Measurements from ENCODE around the gene FANCE. TPM values are rescaled to one million over a fixed set of nuclear protein-coding genes. Genes with fewer than 3 reads are reported as not detected.

Gene FANCE
- 3.4 TPM for total RNA-seq
- long read RNA-seq, transcript FANCE-201 (10 exons, 2,554 nt) = major isoform, 10 of 19 reads
- long read RNA-seq, partial matches to known transcripts = 1 of 19 reads
- long read RNA-seq, other reads (novel, unspliced or antisense) = 8 of 19 reads

- DNase-seq (peak; percentile 97), ATAC-seq (ENCODE audit: poor library complexity) (peak; percentile 98)
- intact Hi-C loops (cut with DNase I) = no loop called here
Observed at GRCh38 chr6:35452183-35453090, at the start of gene FANCE. TSS of gene FANCE (plus strand) at chr6:35452338. CDS start at chr6:35452546, 208 bp downstream.

DNA sequence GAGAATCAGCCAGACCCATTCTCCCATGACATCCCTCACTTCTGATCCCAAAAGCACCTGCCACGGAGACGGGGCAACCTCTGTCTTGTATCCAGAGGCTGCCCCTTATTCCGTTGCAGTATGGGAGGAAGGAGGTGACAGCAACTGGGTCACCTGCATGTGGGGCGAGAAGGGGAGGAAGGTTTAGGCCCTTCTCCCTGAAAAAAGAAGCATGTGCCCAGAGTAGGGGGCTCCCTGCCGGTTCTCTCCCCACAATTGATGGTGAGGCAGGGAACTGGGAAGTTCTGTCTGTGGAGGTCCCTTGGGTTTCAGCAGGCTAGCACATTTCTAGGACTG is 49.3 kb upstream of the FANCE start:
- no peak for ATAC-seq (ENCODE audit: poor library complexity)
- intact Hi-C loops (cut with DNase I) = no loop called here

DNA sequence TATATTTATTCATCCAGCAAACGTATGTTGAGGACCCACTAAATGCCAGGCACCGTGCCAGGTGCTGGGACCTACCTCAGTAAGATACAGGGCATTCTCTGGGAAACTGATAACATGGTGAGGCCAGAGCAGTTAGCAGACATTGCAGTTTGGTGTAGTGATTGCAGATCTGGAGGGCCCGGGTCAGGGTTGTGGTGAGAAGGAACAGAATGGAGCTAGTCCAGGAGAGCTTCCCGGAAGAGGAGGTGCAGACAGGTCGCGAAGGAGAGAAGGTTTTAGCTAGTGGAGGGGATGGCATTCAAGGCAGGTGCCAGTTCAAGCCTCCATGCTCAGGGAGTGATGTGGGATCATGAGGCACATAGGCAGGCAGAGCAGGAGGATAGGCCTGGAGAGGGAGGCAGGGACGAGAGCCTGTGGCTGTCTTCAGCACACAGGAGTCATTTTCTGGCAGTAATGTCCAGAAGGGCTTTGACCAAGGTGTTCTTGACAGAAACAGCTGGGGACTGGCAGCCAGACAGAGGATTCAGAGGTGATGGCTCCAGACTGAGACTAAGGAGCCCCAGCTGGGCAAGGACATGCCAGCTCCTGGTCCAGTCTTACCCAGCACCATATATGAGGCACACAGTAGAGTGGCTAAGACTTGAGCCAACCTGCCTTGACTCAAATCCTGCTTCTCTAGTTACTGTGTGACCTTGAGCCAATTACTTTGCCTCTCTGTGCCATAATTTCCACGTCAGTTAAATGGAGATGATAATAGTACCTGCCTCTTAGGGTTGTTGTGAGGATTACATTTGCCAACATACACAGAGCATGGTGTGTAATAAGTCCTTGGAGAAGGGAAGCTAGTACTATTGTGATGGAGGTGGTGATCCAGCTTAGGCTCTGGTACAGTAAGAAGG is 48.3 kb upstream of the FANCE start:
- ATAC-seq (ENCODE audit: poor library complexity) (no peak), DNase-seq (no peak)
- intact Hi-C loops (cut with DNase I) = no loop called here

More for the DNA sequence above, 49.3 kb upstream of the FANCE start:
- DNase-seq = no peak

DNA sequence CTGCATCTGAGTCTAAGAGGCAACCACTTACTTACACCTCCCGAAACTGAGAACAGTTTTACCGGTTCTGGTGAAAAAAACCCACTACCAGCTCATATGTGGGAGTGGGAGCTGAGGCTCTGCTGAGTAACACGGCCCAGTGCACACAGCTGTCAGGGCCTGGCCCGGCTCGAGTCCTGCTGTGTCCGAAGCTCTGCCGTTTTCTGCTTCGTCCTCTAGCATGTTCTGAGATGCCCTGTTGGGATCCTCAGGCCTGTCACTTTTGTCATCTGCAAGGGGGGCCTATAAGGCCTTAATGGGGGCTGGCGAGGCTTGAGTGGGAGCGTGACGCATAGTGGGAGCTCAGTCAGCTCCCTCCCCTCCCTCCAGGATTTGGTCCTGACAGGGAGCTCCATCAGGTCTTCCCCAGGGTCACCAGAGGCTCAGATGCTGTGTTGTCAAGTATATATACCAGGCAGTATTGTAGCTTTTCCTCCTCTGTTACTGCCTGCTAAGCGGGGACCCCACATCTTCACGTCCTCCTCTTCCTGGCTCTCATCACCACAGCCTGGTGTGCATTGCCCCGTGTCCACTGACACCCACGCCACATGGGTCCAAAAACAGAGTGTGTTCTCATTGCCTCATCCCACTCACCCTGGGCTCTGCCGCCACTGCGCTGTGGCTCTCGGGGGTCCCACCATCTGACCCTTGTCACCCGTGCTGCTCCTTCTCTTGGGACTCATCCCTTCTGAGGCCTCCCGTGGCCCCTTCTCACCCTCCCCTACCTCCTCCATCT is 45.2 kb upstream of the FANCE start:
- DNase-seq = no peak
- ATAC-seq (ENCODE audit: poor library complexity) = no peak
- intact Hi-C loops (cut with DNase I) = no loop called here

DNA sequence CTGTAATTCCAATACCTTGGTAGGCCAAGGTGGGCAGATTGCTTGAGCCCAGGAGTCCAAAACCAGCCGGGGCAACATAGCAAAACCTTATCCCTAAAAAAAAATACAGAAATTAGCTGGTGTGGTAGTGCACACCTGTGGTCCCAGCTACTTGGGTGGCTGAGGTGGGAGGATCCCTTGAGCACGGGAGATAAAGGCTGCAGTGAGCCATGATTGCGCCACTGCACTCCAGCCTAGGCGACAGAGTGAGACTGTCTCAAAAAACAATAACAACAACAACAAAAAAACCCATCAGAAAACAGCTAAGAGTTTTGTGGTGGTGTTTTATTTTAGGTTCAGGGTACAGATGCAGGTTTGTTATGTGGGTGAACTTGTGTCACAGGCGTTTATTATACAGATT is 42.9 kb upstream of the FANCE start:
- intact Hi-C loops (cut with DNase I) = no loop called here
- ATAC-seq (ENCODE audit: poor library complexity) = no peak
- DNase-seq = no peak

- DNase-seq (no peak), ATAC-seq (ENCODE audit: poor library complexity) (no peak)
- intact Hi-C loops (cut with DNase I) = no loop called here
Observed at GRCh38 chr6:35410131-35410530, 42.0 kb upstream of the FANCE start.

GRCh38 chr6:35411066-35411465 is 41.1 kb upstream of the FANCE start:
- intact Hi-C loops (cut with DNase I) = no loop called here
- no peak for ATAC-seq (ENCODE audit: poor library complexity)
- no peak for DNase-seq

DNA sequence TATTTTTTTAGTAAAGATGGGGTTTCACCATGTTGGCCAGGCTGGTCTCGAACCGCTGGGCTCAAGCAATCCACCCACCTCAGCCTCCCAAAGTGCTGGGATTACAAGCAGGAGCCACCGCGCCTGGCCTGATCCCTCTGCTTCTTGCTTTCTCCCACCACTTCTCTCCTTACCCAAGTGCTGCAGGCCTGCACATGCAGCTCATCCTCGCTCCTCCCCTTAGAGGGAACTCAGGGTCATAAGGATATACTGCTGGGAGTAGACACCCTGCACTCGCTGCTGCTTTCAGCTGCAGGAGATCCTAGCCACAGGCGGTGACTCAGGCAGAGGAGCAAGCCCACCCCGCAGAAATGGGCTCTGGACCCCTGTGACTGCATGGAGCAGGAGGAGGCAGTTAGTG is 40.0 kb upstream of the FANCE start:
- ATAC-seq (ENCODE audit: poor library complexity) (no peak), DNase-seq (no peak)
- intact Hi-C loops (cut with DNase I) = no loop called here

DNA sequence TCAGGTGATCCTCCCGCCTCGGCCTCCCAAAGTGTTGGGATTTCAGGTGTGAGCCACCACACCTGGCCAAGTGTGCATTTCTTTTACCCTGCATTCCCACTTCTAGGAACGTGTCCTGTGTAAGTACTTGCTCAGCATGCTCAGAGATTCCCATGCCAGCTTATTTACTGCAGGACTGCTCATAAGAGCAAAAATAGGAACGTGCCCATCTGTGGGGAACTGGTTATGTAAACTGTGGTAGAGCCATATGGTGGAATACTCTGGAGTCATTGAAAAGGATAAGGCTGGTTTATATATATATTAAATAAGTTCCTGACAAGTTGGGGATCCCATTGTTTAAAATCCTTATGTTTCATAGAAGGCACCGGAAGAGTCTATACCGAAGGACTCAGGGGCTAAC is 38.2 kb upstream of the FANCE start:
- ATAC-seq (ENCODE audit: poor library complexity) = no peak
- no peak for DNase-seq
- intact Hi-C loops (cut with DNase I) = no loop called here

GRCh38 chr6:35415065-35415891 is 36.9 kb upstream of the FANCE start:
- ATAC-seq (ENCODE audit: poor library complexity) = peak; percentile 92
- intact Hi-C loops (cut with DNase I) = no loop called here
- DNase-seq = peak; percentile 81

GRCh38 chr6:35417979-35418661 is 34.0 kb upstream of the FANCE start:
- intact Hi-C loops (cut with DNase I) = no loop called here
- DNase-seq = no peak
- peak; percentile 10 for ATAC-seq (ENCODE audit: poor library complexity)

GRCh38 chr6:35419417-35419816 is 32.7 kb upstream of the FANCE start:
- no peak for DNase-seq
- intact Hi-C loops (cut with DNase I) = no loop called here
- no peak for ATAC-seq (ENCODE audit: poor library complexity)

GRCh38 chr6:35419961-35420360 is 32.2 kb upstream of the FANCE start:
- no peak for DNase-seq
- intact Hi-C loops (cut with DNase I) = no loop called here
- ATAC-seq (ENCODE audit: poor library complexity) = no peak

DNA sequence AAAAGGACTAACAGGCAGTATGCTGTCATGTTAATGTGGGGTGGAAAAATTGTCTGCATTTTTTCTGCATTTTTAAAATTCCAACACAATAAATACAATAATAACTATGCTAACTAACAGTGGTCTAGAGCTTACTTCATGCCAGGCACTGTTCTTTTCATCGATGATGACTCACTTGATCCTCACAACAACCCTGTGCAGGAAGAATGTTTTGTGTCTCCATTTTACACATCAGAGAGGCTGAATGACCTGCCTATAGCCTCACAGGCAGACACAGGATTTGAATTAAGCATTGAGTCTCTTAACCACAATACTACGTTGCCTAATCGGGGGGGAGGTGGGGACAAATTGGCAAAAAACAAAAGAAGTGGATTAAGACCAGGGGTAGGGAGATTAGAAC is 26.9 kb upstream of the FANCE start:
- DNase-seq (no peak), ATAC-seq (ENCODE audit: poor library complexity) (no peak)
- intact Hi-C loops (cut with DNase I) = no loop called here

DNA sequence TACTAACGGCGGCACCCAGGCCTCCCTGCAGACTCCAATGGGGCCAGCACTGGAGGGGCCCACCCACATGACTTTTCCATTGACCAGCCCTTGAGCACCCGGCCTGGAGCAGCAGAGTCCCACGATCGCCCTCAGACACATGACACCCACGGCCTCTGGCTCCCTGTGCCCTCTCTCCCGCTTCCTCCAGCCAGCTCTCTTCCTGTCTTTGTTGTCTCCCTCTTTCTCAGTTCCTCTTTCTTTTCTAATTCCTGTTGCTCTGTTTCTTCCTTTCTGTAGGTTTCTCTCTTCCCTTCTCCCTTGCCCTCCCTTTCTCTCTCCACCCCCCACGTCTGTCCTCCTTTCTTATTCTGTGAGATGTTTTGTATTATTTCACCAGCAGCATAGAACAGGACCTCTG is 26.1 kb upstream of the FANCE start:
- intact Hi-C loops (cut with DNase I) = no loop called here
- peak; percentile 36 for ATAC-seq (ENCODE audit: poor library complexity)
- no peak for DNase-seq

DNA sequence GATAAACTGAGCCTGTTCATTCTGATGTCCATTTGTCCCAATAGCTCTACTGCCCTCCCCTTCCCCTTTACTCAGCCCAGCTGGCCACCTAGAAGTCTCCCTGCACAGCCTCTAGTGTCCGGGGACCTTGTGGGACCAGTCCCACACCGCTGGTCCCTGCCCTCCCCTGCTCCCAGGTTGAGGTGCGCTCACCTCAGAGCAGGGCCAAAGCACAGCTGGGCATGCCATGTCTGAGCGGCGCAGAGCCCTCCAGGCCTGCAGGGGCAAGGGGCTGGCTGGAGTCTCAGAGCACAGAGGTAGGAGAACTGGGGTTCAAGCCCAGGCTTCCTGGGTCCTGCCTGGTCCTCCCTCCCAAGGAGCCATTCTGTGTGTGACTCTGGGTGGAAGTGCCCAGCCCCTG is 24.7 kb upstream of the FANCE start:
- no peak for ATAC-seq (ENCODE audit: poor library complexity)
- intact Hi-C loops (cut with DNase I) = no loop called here
- DNase-seq = no peak

DNA sequence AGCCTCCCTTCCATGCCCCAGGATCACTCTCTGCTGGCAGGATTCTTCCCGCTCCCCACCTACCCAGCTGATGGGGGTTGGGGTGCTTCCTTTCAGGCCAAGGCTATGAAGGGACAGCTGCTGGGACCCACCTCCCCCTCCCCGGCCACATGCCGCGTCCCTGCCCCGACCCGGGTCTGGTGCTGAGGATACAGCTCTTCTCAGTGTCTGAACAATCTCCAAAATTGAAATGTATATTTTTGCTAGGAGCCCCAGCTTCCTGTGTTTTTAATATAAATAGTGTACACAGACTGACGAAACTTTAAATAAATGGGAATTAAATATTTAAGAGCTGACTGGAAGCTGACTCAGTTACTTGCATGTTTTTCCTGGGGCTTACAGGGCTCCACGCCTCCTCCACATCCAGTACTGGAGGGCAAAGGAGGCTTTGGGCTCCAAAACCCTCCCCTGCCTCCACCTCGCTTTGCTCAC is 24.3 kb upstream of the FANCE start:
- DNase-seq = no peak
- intact Hi-C loops (cut with DNase I) = no loop called here
- no peak for ATAC-seq (ENCODE audit: poor library complexity)

Measured in Right ventricle myocardium superior (tissue), 1 donor.